ENCODE results near the gene ACTL7A. TPM values are rescaled to one million over a fixed set of nuclear protein-coding genes. Genes with fewer than 3 reads are reported as not detected.

ACTL7A gene
- polyA plus RNA-seq, 1 experiment = not detected

GRCh38 chr9:108867829-108868228 is 5.8 kb downstream of the ACTL7A start:
- POLR2A ChIA-PET = no interaction called here
- CTCF ChIA-PET = interaction anchor here (0.8 kb wide), 1 partner anchor 1527 kb away, joined by 3 read pairs; no protein-coding TSS in a partner anchor
- no peak for DNase-seq (ENCODE audit: low read depth, low spot score)

GRCh38 chr9:108869092-108869725 is 7.1 kb downstream of the ACTL7A start:
- H3K27ac ChIP-seq (ENCODE audit: low read depth, low read length) = no peak overlapping the region
- CTCF ChIA-PET = no interaction called here
- H3K4me3 ChIP-seq (ENCODE audit: low read depth, low read length) = no peak overlapping the region
- TF ChIP-seq CTCF (IDR thresholded peaks at IDR 0.05; ENCODE audit: low read depth, low read length) = no peak
- no peaks in the 10 kb centered on the region for H3K27me3 ChIP-seq (ENCODE audit: control insufficient read depth, insufficient read depth, low read length)
- no peaks in the 10 kb centered on the region for H3K9me3 ChIP-seq (ENCODE audit: control insufficient read depth, insufficient read depth, low read length)
- POLR2A ChIA-PET = no interaction called here
- DNase-seq (ENCODE audit: low read depth, low spot score) = no peak

More at GRCh38 chr9:108867829-108868228, 5.8 kb downstream of the ACTL7A start:
- Histone ChIP-seq H3K4me3 (ENCODE audit: low read depth, low read length) (no peak overlapping the region), H3K27me3 (ENCODE audit: control insufficient read depth, insufficient read depth, low read length) (no peaks in the 10 kb centered on the region), H3K9me3 (ENCODE audit: control insufficient read depth, insufficient read depth, low read length) (peaks cover 2% of the 10 kb centered on the region; the same call in 1 of the 2 replicates), H3K27ac (ENCODE audit: low read depth, low read length) (no peak overlapping the region)
- TF ChIP-seq CTCF (IDR thresholded peaks at IDR 0.05; ENCODE audit: low read depth, low read length) = no peak

GRCh38 chr9:108874058-108874788 is 12.2 kb downstream of the ACTL7A start:
- H3K27ac ChIP-seq (ENCODE audit: low read depth, low read length) = no peak overlapping the region
- DNase-seq (ENCODE audit: low read depth, low spot score) = no peak
- POLR2A ChIA-PET = no interaction called here
- TF ChIP-seq CTCF (IDR thresholded peaks at IDR 0.05; ENCODE audit: low read depth, low read length) = no peak
- H3K4me3 ChIP-seq (ENCODE audit: low read depth, low read length) = no peak overlapping the region
- H3K27me3 ChIP-seq (ENCODE audit: control insufficient read depth, insufficient read depth, low read length) = no peaks in the 10 kb centered on the region
- H3K9me3 ChIP-seq (ENCODE audit: control insufficient read depth, insufficient read depth, low read length) = no peaks in the 10 kb centered on the region
- CTCF ChIA-PET = no interaction called here

GRCh38 chr9:108876425-108876824 is 14.4 kb downstream of the ACTL7A start:
- no peak overlapping the region for H3K4me3 ChIP-seq (ENCODE audit: low read depth, low read length)
- ChIA-PET CTCF (no interaction called here), POLR2A (no interaction called here)
- no peak overlapping the region for H3K27ac ChIP-seq (ENCODE audit: low read depth, low read length)
- DNase-seq (ENCODE audit: low read depth, low spot score) = no peak
- no peaks in the 10 kb centered on the region for H3K27me3 ChIP-seq (ENCODE audit: control insufficient read depth, insufficient read depth, low read length)
- no peak for TF ChIP-seq CTCF (IDR thresholded peaks at IDR 0.05; ENCODE audit: low read depth, low read length)
- no peaks in the 10 kb centered on the region for H3K9me3 ChIP-seq (ENCODE audit: control insufficient read depth, insufficient read depth, low read length)

- Histone ChIP-seq H3K27ac (ENCODE audit: low read depth, low read length) (no peak overlapping the region), H3K9me3 (ENCODE audit: control insufficient read depth, insufficient read depth, low read length) (no peaks in the 10 kb centered on the region), H3K27me3 (ENCODE audit: control insufficient read depth, insufficient read depth, low read length) (no peaks in the 10 kb centered on the region), H3K4me3 (ENCODE audit: low read depth, low read length) (no peak overlapping the region)
- no peak for DNase-seq (ENCODE audit: low read depth, low spot score)
- ChIA-PET POLR2A (no interaction called here), CTCF (no interaction called here)
- TF ChIP-seq CTCF (IDR thresholded peaks at IDR 0.05; ENCODE audit: low read depth, low read length) = no peak
These were observed 15.5 kb downstream of the ACTL7A start for GRCh38 chr9:108877524-108877923.

All from AG04450 (cell line).